Prostate gland (tissue), 2 donors: ENCODE results near the gene BOD1L1.

ENCODE experiments used
- POLR2A ChIP-seq: fragments of 450-650 bp; IDR thresholded peaks from one replicate; pipeline ENCODE4 v1.6.1; 2016; ENCODE audit warnings: antibody characterized with exemption, mild to moderate bottlenecking
- POLR2AphosphoS5 ChIP-seq: sonication (generic); formaldehyde crosslinking; IDR thresholded peaks from one replicate; pipeline ENCODE4 v1.6.1; 2017; ENCODE audit warnings: antibody characterized with exemption
- TF ChIP-seq, protein P1 (sequence below), 4 experiments: fragments of 200-600 bp in 2 of 4; fragments of 450-650 bp in 2 of 4; sonication (generic) in 2 of 4; IDR thresholded peaks; 1 replicate in 3 of 4; 2 replicates in 1 of 4; pipeline ENCODE4 v1.5.1; 2016 to 2019; ENCODE audit warnings: antibody characterized with exemption in 4 of 4, mild to moderate bottlenecking in 2 of 4, moderate library complexity in 2 of 4

GRCh38 chr4:13524504-13525243 lies 102.9 kb downstream of the BOD1L1 start:
- TF ChIP-seq, protein P1, sequence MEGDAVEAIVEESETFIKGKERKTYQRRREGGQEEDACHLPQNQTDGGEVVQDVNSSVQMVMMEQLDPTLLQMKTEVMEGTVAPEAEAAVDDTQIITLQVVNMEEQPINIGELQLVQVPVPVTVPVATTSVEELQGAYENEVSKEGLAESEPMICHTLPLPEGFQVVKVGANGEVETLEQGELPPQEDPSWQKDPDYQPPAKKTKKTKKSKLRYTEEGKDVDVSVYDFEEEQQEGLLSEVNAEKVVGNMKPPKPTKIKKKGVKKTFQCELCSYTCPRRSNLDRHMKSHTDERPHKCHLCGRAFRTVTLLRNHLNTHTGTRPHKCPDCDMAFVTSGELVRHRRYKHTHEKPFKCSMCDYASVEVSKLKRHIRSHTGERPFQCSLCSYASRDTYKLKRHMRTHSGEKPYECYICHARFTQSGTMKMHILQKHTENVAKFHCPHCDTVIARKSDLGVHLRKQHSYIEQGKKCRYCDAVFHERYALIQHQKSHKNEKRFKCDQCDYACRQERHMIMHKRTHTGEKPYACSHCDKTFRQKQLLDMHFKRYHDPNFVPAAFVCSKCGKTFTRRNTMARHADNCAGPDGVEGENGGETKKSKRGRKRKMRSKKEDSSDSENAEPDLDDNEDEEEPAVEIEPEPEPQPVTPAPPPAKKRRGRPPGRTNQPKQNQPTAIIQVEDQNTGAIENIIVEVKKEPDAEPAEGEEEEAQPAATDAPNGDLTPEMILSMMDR (IDR thresholded peaks at IDR 0.05) = no peak
- TF ChIP-seq POLR2AphosphoS5 (no peak), POLR2A (no peak)
